A673 (cell line): ENCODE results near the gene IL1RAPL1. TPM values are rescaled to one million over a fixed set of nuclear protein-coding genes. Genes with fewer than 3 reads are reported as not detected.

ENCODE experiments used
- BruUV-seq: library from RNA; stranded (reverse); fragments of 400-500 nt; replicated peaks from 2 replicates; lab custom pipeline; 2021; lab: Mats Ljungman, UMichigan
- CTCF ChIA-PET: fragments of 300-600 bp; sonication (Branson Sonifier 250); formaldehyde crosslinking; loops from one replicate; lab custom pipeline; 2022; ENCODE audit warnings: antibody characterized with exemption; lab: Charles Lee
- POLR2A ChIA-PET: fragments of 300-600 bp; sonication (Branson Sonifier 250); formaldehyde crosslinking; loops from one replicate; lab custom pipeline; 2022; ENCODE audit warnings: antibody characterized with exemption; ENCODE audit not compliant: low non-redundant PET; lab: Charles Lee
- DNase-seq: peaks from one replicate; pipeline ENCODE4 v3.0.0-alpha.2; 2015; ENCODE audit warnings: low spot score
- H3K27ac ChIP-seq: fragments of 200-600 bp; sonication (generic); 2 replicates; pipeline ENCODE4 v1.5.1; 2016; ENCODE audit warnings: mixed run types, low read depth, mild to moderate bottlenecking, mixed read lengths, antibody characterized with exemption, low read length; ENCODE audit not compliant: poor library complexity, severe bottlenecking
- H3K27me3 ChIP-seq: fragments of 200-600 bp; sonication (generic); replicated peaks from 2 replicates; pipeline ENCODE4 v1.6.1; 2017; ENCODE audit warnings: mixed run types, low read depth, mild to moderate bottlenecking, mixed read lengths, antibody characterized with exemption, low read length; ENCODE audit not compliant: insufficient read depth, poor library complexity
- H3K36me3 ChIP-seq: fragments of 200-600 bp; sonication (generic); 2 replicates; pipeline ENCODE4 v1.6.1; 2016; ENCODE audit warnings: mixed run types, mild to moderate bottlenecking, mixed read lengths, antibody characterized with exemption, low read length; ENCODE audit not compliant: insufficient read depth, poor library complexity, severe bottlenecking
- H3K4me1 ChIP-seq: fragments of 200-600 bp; sonication (generic); 2 replicates; pipeline ENCODE4 v1.6.1; 2017; ENCODE audit warnings: mixed run types, mild to moderate bottlenecking, mixed read lengths, antibody characterized with exemption, low read length; ENCODE audit not compliant: insufficient read depth, poor library complexity, severe bottlenecking
- H3K4me3 ChIP-seq: fragments of 200-600 bp; sonication (generic); 2 replicates; pipeline ENCODE4 v1.5.1; 2016; ENCODE audit warnings: low read depth, mixed run types, mild to moderate bottlenecking, mixed read lengths, low read length; ENCODE audit not compliant: poor library complexity, severe bottlenecking
- H3K9me3 ChIP-seq: fragments of 200-600 bp; sonication (generic); 2 replicates; pipeline ENCODE4 v1.6.1; 2016; ENCODE audit warnings: mixed run types, low read depth, mild to moderate bottlenecking, mixed read lengths, antibody characterized with exemption, low read length; ENCODE audit not compliant: poor library complexity, severe bottlenecking
- EZH2 ChIP-seq: fragments of 200-600 bp; sonication (generic); IDR thresholded peaks from 2 replicates; pipeline ENCODE4 v1.6.1; 2017; ENCODE audit warnings: borderline replicate concordance, low read depth, mild to moderate bottlenecking, mixed read lengths, antibody characterized with exemption, low read length; ENCODE audit not compliant: poor library complexity, severe bottlenecking
- intact Hi-C: fragments of 100-400 bp; cut with micrococcal nuclease; formaldehyde crosslinking; loops from one replicate; pipeline ENCODE4 v1.10.0; 2022; ENCODE audit not compliant: unreplicated experiment
- total RNA-seq: library from RNA; stranded (reverse); gene quantifications from 2 replicates; pipeline ENCODE4 v1.2.3, GENCODE V29; 2021
- TF ChIP-seq, protein P1 (sequence below): fragments of 300-800, 200-600 bp; sonication (generic); conservative IDR thresholded peaks from 2 replicates; pipeline ENCODE4 v1.5.1; 2017; ENCODE audit warnings: low read depth, mild to moderate bottlenecking, antibody characterized with exemption, low read length, moderate library complexity, mixed read lengths

IL1RAPL1 gene
- total RNA-seq, 1 experiment from 2014 or later = 0.21 TPM

DNA sequence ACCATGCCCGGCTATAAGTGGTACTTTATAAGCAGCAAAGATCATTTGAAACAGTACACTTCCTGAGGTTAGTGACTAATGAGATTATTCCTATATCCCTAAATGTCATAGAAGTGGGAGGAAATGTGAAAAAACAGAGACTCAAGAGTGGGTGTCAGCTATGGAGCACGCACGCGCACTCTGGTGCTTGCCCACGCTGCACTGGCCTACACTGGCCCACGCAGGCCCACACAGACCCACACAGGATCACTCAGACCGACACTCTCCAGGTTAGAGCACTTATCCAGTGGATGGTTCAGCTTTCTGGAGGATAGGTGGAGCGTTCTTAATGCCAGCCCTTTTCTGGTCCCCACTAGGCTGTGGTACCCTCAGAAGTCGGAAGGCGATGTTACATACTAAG is 78.5 kb downstream of the IL1RAPL1 start:
- Histone ChIP-seq H3K27ac (no peak overlapping the region), H3K4me1 (no peaks in the 10 kb centered on the region), H3K9me3 (no peaks in the 10 kb centered on the region), H3K27me3 (no peaks in the 10 kb centered on the region), H3K36me3 (no peaks in the 10 kb centered on the region), H3K4me3 (no peak overlapping the region)
- intact Hi-C loops = no loop called here
- POLR2A ChIA-PET = no interaction called here
- no peak for DNase-seq
- no TSS peak for BruUV-seq
- CTCF ChIA-PET = no interaction called here
- TF ChIP-seq, protein P1, sequence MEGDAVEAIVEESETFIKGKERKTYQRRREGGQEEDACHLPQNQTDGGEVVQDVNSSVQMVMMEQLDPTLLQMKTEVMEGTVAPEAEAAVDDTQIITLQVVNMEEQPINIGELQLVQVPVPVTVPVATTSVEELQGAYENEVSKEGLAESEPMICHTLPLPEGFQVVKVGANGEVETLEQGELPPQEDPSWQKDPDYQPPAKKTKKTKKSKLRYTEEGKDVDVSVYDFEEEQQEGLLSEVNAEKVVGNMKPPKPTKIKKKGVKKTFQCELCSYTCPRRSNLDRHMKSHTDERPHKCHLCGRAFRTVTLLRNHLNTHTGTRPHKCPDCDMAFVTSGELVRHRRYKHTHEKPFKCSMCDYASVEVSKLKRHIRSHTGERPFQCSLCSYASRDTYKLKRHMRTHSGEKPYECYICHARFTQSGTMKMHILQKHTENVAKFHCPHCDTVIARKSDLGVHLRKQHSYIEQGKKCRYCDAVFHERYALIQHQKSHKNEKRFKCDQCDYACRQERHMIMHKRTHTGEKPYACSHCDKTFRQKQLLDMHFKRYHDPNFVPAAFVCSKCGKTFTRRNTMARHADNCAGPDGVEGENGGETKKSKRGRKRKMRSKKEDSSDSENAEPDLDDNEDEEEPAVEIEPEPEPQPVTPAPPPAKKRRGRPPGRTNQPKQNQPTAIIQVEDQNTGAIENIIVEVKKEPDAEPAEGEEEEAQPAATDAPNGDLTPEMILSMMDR = no peak
- no peak for TF ChIP-seq EZH2

DNA sequence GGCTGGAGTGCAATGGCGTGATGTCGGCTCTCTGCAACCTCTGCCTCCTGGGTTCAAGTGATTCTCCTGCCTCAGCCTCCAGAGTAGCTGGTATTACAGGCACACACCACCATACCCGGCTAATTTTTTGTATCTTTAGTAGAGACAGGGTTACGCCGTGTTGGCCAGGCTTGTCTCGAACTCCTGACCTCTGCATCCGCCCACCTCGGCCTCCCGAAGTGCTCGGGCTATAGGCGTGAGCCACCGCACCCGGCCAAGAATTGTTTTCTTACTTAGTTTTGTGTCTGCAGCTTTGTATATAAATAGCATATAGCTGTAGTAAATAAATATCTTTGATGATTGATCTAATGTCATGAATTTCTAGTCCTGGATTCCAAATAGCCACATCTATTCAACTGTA is 81.1 kb downstream of the IL1RAPL1 start:
- CTCF ChIA-PET = no interaction called here
- POLR2A ChIA-PET = no interaction called here
- no peaks in the 10 kb centered on the region for H3K27me3 ChIP-seq

DNA sequence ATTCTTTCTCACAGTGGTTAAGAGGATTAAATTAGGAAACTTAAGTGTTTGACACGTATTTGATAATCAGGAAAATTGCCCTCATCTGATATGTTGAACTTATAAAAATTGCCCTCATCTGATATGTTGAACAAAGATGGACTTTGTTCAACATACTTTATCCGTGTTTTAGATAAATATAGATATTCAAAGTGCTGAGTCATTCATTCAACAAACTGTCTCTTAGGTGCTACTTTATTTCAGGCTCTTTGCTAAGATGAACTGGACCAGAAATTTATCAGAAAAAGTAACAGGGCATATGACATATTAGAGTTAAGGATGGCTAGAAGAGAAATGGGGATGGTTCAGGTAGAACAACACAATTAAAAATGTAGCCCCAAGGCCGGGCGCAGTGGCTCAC is 81.7 kb downstream of the IL1RAPL1 start:
- TF ChIP-seq, protein P1 = no peak
- TF ChIP-seq EZH2 = no peak
- Histone ChIP-seq H3K4me1 (no peaks in the 10 kb centered on the region), H3K9me3 (no peaks in the 10 kb centered on the region), H3K4me3 (no peak overlapping the region), H3K36me3 (no peaks in the 10 kb centered on the region), H3K27ac (no peak overlapping the region), H3K27me3 (no peaks in the 10 kb centered on the region)
- ChIA-PET POLR2A (no interaction called here), CTCF (no interaction called here)
- no TSS peak for BruUV-seq
- DNase-seq = no peak
- intact Hi-C loops = no loop called here

More for the DNA sequence above, 81.1 kb downstream of the IL1RAPL1 start:
- Histone ChIP-seq H3K36me3 (no peaks in the 10 kb centered on the region), H3K27ac (no peak overlapping the region), H3K4me3 (no peak overlapping the region), H3K4me1 (no peaks in the 10 kb centered on the region), H3K9me3 (no peaks in the 10 kb centered on the region)
- intact Hi-C loops = no loop called here
- no TSS peak for BruUV-seq
- DNase-seq = no peak
- TF ChIP-seq EZH2 = no peak
- TF ChIP-seq, protein P1 = no peak
